SK-N-MC (cell line): Measurements from ENCODE around the gene ZNF750.

Experiments
- EZH2 ChIP-seq: fragments of 200-600 bp; sonication (generic); IDR thresholded peaks from one replicate; pipeline ENCODE4 v1.6.1; 2017; ENCODE audit warnings: antibody characterized with exemption
- FOXP2 ChIP-seq: optimal IDR thresholded peaks from 2 replicates; pipeline ENCODE3; 2011; ENCODE audit warnings: mild to moderate bottlenecking, moderate library complexity; ENCODE audit not compliant: insufficient read depth; ENCODE audit errors: extremely low read length, control extremely low read depth
- POLR2AphosphoS5 ChIP-seq: IDR thresholded peaks from 2 replicates; pipeline ENCODE4 v1.6.1; 2012; ENCODE audit warnings: mild to moderate bottlenecking, low read depth, low read length, borderline replicate concordance

GRCh38 chr17:82860606-82861392 is 21.0 kb upstream of the ZNF750 start:
- TF ChIP-seq POLR2AphosphoS5 (no peak), EZH2 (no peak), FOXP2 (no peak)
